Neural progenitor cell (in vitro differentiated cells): ENCODE measurements around the gene STAM2.

Experiments used
- CTCF ChIP-seq: fragments of 200-600 bp; sonication (generic); IDR thresholded peaks from 2 replicates; pipeline ENCODE4 v1.5.1; 2017; ENCODE audit warnings: antibody characterized with exemption, mild to moderate bottlenecking
- EZH2 ChIP-seq: fragments of 200-600 bp; sonication (generic); IDR thresholded peaks from 2 replicates; pipeline ENCODE4 v1.6.1; 2017; ENCODE audit warnings: antibody characterized with exemption, mild to moderate bottlenecking, moderate library complexity
- EZH2phosphoT487 ChIP-seq: fragments of 200-600 bp; sonication (generic); IDR thresholded peaks from 2 replicates; pipeline ENCODE4 v1.6.1; 2017; ENCODE audit warnings: antibody characterized with exemption

GRCh38 chr2:152071518-152071917, 104.0 kb downstream of the STAM2 start:
- TF ChIP-seq CTCF (no peak), EZH2 (no peak), EZH2phosphoT487 (no peak)
